HL-60 (cell line): ENCODE data around the gene CNNM3.

Experiments used
- DNase-seq, 2 experiments: peaks; one replicate each; pipeline ENCODE4 v3.0.0-alpha.2; 2010 to 2020; ENCODE audit warnings: low read depth in 1 of 2, low spot score in 1 of 2
- H3K27ac ChIP-seq: fragments of 250-450 bp; sonication (Bioruptor Pico); replicated peaks from 2 replicates; pipeline ENCODE4 v1.5.1; 2020; ENCODE audit warnings: mild to moderate bottlenecking, moderate library complexity
- H3K27me3 ChIP-seq: fragments of 250-450 bp; sonication (Bioruptor Pico); 2 replicates; pipeline ENCODE4 v1.5.1; 2021; ENCODE audit warnings: mild to moderate bottlenecking, moderate library complexity; ENCODE audit not compliant: insufficient read depth, poor library complexity, severe bottlenecking
- H3K4me3 ChIP-seq: replicated peaks from 2 replicates; pipeline ENCODE4 v1.5.1; 2011; ENCODE audit warnings: mild to moderate bottlenecking, control low read depth, low read length; ENCODE audit not compliant: insufficient read depth
- GABPA ChIP-seq: IDR thresholded peaks from 2 replicates; pipeline ENCODE4 v1.6.1; 2012; ENCODE audit warnings: low read depth
- POLR2AphosphoS5 ChIP-seq: IDR thresholded peaks from 2 replicates; pipeline ENCODE4 v1.6.1; 2012; ENCODE audit warnings: low read depth
- SPI1 ChIP-seq: IDR thresholded peaks from 2 replicates; pipeline ENCODE4 v1.6.1; 2012; ENCODE audit warnings: low read depth, mild to moderate bottlenecking, borderline replicate concordance
- TF ChIP-seq, protein P1 (sequence below): IDR thresholded peaks from 2 replicates; pipeline ENCODE4 v1.6.1; 2012; ENCODE audit warnings: low read depth; ENCODE audit not compliant: insufficient replicate concordance
- TF ChIP-seq, protein P2 (sequence below): IDR thresholded peaks from one replicate; pipeline ENCODE4 v1.5.1; 2011; ENCODE audit warnings: low read length, control low read depth, inconsistent platforms; ENCODE audit not compliant: insufficient read depth

Gene CNNM3

DNA sequence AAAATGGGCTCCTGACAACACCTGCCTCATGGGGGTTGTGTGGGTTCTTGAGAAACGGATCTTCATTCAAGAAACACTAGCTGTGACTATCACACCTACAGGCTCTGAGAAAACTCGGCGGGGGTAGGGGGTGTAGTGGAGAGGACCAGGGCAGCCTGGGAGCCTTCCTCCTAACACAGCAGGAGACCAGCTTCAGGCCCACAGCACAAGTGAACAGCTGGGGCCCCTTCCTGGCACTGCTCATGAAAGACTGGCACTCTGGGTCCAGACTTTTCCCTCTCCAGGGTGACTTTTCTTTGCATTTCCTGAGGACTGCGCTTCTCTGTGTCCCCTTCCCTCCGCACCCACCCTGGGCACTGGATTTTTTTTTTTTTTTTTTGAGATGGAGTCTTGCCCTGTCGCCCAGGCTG, 61.0 kb downstream of the CNNM3 start:
- peaks cover 9% of the 10 kb centered on the region for H3K27me3 ChIP-seq
- no peak overlapping the region for H3K4me3 ChIP-seq
- no peak for DNase-seq
- TF ChIP-seq, protein P1, sequence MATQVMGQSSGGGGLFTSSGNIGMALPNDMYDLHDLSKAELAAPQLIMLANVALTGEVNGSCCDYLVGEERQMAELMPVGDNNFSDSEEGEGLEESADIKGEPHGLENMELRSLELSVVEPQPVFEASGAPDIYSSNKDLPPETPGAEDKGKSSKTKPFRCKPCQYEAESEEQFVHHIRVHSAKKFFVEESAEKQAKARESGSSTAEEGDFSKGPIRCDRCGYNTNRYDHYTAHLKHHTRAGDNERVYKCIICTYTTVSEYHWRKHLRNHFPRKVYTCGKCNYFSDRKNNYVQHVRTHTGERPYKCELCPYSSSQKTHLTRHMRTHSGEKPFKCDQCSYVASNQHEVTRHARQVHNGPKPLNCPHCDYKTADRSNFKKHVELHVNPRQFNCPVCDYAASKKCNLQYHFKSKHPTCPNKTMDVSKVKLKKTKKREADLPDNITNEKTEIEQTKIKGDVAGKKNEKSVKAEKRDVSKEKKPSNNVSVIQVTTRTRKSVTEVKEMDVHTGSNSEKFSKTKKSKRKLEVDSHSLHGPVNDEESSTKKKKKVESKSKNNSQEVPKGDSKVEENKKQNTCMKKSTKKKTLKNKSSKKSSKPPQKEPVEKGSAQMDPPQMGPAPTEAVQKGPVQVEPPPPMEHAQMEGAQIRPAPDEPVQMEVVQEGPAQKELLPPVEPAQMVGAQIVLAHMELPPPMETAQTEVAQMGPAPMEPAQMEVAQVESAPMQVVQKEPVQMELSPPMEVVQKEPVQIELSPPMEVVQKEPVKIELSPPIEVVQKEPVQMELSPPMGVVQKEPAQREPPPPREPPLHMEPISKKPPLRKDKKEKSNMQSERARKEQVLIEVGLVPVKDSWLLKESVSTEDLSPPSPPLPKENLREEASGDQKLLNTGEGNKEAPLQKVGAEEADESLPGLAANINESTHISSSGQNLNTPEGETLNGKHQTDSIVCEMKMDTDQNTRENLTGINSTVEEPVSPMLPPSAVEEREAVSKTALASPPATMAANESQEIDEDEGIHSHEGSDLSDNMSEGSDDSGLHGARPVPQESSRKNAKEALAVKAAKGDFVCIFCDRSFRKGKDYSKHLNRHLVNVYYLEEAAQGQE = no peak
- TF ChIP-seq GABPA (no peak), POLR2AphosphoS5 (no peak), SPI1 (no peak)
- TF ChIP-seq, protein P2, sequence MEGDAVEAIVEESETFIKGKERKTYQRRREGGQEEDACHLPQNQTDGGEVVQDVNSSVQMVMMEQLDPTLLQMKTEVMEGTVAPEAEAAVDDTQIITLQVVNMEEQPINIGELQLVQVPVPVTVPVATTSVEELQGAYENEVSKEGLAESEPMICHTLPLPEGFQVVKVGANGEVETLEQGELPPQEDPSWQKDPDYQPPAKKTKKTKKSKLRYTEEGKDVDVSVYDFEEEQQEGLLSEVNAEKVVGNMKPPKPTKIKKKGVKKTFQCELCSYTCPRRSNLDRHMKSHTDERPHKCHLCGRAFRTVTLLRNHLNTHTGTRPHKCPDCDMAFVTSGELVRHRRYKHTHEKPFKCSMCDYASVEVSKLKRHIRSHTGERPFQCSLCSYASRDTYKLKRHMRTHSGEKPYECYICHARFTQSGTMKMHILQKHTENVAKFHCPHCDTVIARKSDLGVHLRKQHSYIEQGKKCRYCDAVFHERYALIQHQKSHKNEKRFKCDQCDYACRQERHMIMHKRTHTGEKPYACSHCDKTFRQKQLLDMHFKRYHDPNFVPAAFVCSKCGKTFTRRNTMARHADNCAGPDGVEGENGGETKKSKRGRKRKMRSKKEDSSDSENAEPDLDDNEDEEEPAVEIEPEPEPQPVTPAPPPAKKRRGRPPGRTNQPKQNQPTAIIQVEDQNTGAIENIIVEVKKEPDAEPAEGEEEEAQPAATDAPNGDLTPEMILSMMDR = no peak
- no peak overlapping the region for H3K27ac ChIP-seq

DNA sequence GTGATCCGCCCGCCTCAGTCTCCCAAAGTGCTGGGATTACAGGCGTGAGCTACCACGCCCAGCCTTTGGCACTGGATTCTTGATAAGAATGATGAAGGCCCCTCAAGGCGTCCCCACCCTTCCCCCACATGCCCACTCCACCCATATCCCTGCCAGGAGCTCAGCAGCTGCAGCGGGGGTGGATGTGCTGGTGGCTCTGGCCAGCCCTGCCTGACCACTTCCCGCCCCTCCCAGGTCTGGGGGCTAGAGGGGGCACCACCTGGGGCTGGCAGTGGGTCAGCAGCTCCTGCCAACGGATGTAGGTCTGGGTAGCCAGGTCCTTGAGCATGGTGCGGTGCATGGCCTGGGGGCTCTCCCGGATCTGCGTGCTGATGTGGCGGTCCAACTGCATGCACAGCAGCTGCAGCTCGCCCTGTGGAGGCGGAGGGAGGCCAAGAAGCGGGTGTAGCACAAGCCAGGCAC, 61.6 kb downstream of the CNNM3 start:
- H3K27me3 ChIP-seq = peaks cover 9% of the 10 kb centered on the region
- H3K4me3 ChIP-seq = no peak overlapping the region
- TF ChIP-seq GABPA (no peak), SPI1 (no peak)
- DNase-seq = no peak
- H3K27ac ChIP-seq = no peak overlapping the region

DNA sequence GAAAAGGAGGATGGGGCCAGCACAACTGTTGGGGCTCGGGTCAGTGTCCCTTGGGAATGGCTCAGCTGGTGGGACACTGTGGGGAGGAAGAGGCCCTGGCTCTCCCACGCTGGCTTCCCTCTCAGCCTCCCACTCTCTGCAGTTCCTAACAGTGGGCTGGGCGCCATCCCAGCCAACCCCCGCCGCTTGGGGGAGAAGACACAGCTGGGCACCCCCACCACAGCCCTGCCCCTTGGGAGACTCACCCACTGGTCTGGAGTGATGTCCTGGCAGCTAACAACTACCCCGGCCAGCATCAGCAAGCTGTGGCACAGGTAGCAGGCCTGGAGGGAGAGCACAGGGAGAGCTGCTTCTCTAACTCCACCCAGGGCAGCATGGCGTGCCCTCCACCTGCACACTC, 62.1 kb downstream of the CNNM3 start:
- H3K27ac ChIP-seq = no peak overlapping the region
- H3K4me3 ChIP-seq = no peak overlapping the region
- no peak for TF ChIP-seq GABPA
- TF ChIP-seq SPI1 = no peak
- TF ChIP-seq, protein P2 = no peak
- no peak for TF ChIP-seq POLR2AphosphoS5
- DNase-seq = no peak
- H3K27me3 ChIP-seq = peaks cover 4% of the 10 kb centered on the region

DNA sequence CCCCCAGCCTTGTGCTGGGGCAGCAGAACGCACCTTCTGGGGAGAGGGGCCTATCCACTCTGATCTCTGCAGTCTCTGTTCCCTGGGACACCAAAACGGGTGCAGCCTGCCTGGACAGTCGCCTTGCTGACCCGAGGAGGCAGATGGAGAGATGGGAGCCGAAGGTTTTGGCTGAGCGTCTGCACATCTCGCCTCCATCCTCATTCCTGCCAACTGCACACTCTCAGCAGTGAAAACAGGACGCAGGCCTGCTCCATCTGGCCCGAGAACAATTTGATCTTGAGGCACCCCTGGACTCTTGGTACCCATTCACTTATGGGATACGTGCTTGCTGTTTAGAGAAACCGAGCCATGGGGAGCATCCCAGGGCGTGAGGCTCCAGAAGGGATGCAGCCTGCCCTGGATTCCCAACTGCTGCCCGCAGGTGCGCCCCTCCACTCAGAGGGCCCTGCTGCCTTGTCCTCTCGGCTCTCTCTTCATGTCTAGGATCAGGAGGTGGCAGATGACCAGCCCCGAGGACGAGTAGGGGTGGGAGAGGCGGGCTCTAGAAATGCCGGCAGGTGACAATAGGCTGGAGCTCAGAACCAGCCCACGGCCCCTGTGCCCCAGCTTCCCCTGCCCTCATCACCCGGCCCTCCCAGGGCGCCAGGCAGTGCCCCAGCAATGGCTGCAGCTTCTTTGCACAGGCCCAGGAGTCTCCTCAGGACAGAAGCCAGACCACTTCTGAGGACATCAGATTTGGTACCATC, 62.9 kb downstream of the CNNM3 start:
- Histone ChIP-seq H3K4me3 (no peak overlapping the region), H3K27ac (no peak overlapping the region), H3K27me3 (peaks cover 3% of the 10 kb centered on the region)
- no peak for DNase-seq
- TF ChIP-seq, protein P1 = no peak
- TF ChIP-seq POLR2AphosphoS5 (no peak), GABPA (no peak)
